ENCODE measurements around the gene PHYKPL.

The PHYKPL gene

DNA sequence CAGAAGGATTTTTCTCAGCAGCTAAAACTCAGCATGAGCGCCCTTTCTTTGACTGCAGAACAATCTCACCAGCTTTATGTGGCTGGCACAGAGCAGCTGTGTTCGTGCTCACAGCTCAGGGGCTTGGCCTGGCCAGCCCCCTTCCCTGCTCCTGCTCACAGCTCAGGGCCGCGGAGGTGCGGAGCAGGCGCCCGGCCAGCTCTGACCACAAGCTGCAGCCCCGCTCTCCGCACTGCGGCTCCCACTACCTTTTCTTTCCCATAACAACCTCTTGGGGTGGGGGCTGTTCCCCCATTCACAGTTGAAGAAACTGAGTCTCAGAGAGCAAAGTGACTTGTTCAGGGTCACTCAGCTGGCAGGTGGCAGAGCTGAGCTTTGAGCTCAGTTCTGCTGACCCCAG, 34.0 kb upstream of the PHYKPL start:
- H3K4me1 ChIP-seq (ENCODE audit: insufficient read depth, low read length, severe bottlenecking), result no peaks in the 10 kb centered on the region
- no peaks in the 10 kb centered on the region for H3K9me2 ChIP-seq (ENCODE audit: low read depth, low read length)
- no peak overlapping the region for H3K9ac ChIP-seq (ENCODE audit: low read length)
- H3K4me2 ChIP-seq (ENCODE audit: low read length), result no peak overlapping the region
- no peak overlapping the region for H2AFZ ChIP-seq (ENCODE audit: low read length)
- H3F3A ChIP-seq (ENCODE audit: insufficient read depth, low read length), result no peaks in the 10 kb centered on the region
- H3K4me3 ChIP-seq (ENCODE audit: low read depth, low read length, poor library complexity, severe bottlenecking), result no peak overlapping the region
- TF ChIP-seq, protein P1, sequence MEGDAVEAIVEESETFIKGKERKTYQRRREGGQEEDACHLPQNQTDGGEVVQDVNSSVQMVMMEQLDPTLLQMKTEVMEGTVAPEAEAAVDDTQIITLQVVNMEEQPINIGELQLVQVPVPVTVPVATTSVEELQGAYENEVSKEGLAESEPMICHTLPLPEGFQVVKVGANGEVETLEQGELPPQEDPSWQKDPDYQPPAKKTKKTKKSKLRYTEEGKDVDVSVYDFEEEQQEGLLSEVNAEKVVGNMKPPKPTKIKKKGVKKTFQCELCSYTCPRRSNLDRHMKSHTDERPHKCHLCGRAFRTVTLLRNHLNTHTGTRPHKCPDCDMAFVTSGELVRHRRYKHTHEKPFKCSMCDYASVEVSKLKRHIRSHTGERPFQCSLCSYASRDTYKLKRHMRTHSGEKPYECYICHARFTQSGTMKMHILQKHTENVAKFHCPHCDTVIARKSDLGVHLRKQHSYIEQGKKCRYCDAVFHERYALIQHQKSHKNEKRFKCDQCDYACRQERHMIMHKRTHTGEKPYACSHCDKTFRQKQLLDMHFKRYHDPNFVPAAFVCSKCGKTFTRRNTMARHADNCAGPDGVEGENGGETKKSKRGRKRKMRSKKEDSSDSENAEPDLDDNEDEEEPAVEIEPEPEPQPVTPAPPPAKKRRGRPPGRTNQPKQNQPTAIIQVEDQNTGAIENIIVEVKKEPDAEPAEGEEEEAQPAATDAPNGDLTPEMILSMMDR (IDR thresholded peaks at IDR 0.05; ENCODE audit: low read length), result no peak
- TF ChIP-seq EZH2 (IDR thresholded peaks at IDR 0.05; ENCODE audit: borderline replicate concordance, low read length), result no peak
- H3K27me3 ChIP-seq (ENCODE audit: insufficient read depth, low read length), result no peaks in the 10 kb centered on the region; the same call in 1 of the 2 replicates
- no peaks in the 10 kb centered on the region for H3K36me3 ChIP-seq (ENCODE audit: insufficient read depth, low read length)
- no peaks in the 10 kb centered on the region for H3K9me3 ChIP-seq (ENCODE audit: low read length)
- no peaks in the 10 kb centered on the region for H4K20me1 ChIP-seq (ENCODE audit: insufficient read depth, low read length)
- H3K27ac ChIP-seq (ENCODE audit: low read depth, low read length, poor library complexity, severe bottlenecking), result no peak overlapping the region
- H3K79me2 ChIP-seq (ENCODE audit: insufficient read depth, low read length), result no peaks in the 10 kb centered on the region

- Histone ChIP-seq H3K9ac (ENCODE audit: low read length) (no peak overlapping the region), H3K27ac (ENCODE audit: low read depth, low read length, poor library complexity, severe bottlenecking) (no peak overlapping the region), H3K79me2 (ENCODE audit: insufficient read depth, low read length) (no peaks in the 10 kb centered on the region), H4K20me1 (ENCODE audit: insufficient read depth, low read length) (no peaks in the 10 kb centered on the region), H3K9me3 (ENCODE audit: low read length) (no peaks in the 10 kb centered on the region), H3K4me3 (ENCODE audit: low read depth, low read length, poor library complexity, severe bottlenecking) (no peak overlapping the region), H3K27me3 (ENCODE audit: insufficient read depth, low read length) (no peaks in the 10 kb centered on the region; the same call in 1 of the 2 replicates), H2AFZ (ENCODE audit: low read length) (no peak overlapping the region), H3F3A (ENCODE audit: insufficient read depth, low read length) (no peaks in the 10 kb centered on the region), H3K4me1 (ENCODE audit: insufficient read depth, low read length, severe bottlenecking) (no peaks in the 10 kb centered on the region), H3K36me3 (ENCODE audit: insufficient read depth, low read length) (no peaks in the 10 kb centered on the region), H3K4me2 (ENCODE audit: low read length) (no peak overlapping the region), H3K9me2 (ENCODE audit: low read depth, low read length) (no peaks in the 10 kb centered on the region)
- TF ChIP-seq, protein P1 (IDR thresholded peaks at IDR 0.05; ENCODE audit: low read length), result no peak
- no peak for TF ChIP-seq EZH2 (IDR thresholded peaks at IDR 0.05; ENCODE audit: borderline replicate concordance, low read length)
Measured at GRCh38 chr5:178265746-178266145, 33.1 kb upstream of the PHYKPL start.

GRCh38 chr5:178264044-178264443, 31.4 kb upstream of the PHYKPL start:
- H3K9me2 ChIP-seq (ENCODE audit: low read depth, low read length), result no peaks in the 10 kb centered on the region
- no peak overlapping the region for H3K4me2 ChIP-seq (ENCODE audit: low read length)
- no peaks in the 10 kb centered on the region for H3K79me2 ChIP-seq (ENCODE audit: insufficient read depth, low read length)
- no peaks in the 10 kb centered on the region for H4K20me1 ChIP-seq (ENCODE audit: insufficient read depth, low read length)
- H3K36me3 ChIP-seq (ENCODE audit: insufficient read depth, low read length), result no peaks in the 10 kb centered on the region
- no peaks in the 10 kb centered on the region for H3K4me1 ChIP-seq (ENCODE audit: insufficient read depth, low read length, severe bottlenecking)
- H2AFZ ChIP-seq (ENCODE audit: low read length), result no peak overlapping the region
- H3K27ac ChIP-seq (ENCODE audit: low read depth, low read length, poor library complexity, severe bottlenecking), result no peak overlapping the region
- H3F3A ChIP-seq (ENCODE audit: insufficient read depth, low read length), result no peaks in the 10 kb centered on the region
- no peaks in the 10 kb centered on the region for H3K9me3 ChIP-seq (ENCODE audit: low read length)
- H3K4me3 ChIP-seq (ENCODE audit: low read depth, low read length, poor library complexity, severe bottlenecking), result no peak overlapping the region
- no peaks in the 10 kb centered on the region; the same call in 1 of the 2 replicates for H3K27me3 ChIP-seq (ENCODE audit: insufficient read depth, low read length)
- no peak overlapping the region for H3K9ac ChIP-seq (ENCODE audit: low read length)
- TF ChIP-seq, protein P1 (IDR thresholded peaks at IDR 0.05; ENCODE audit: low read length), result no peak
- no peak for TF ChIP-seq EZH2 (IDR thresholded peaks at IDR 0.05; ENCODE audit: borderline replicate concordance, low read length)
